Kidney (tissue), 14 donors: ENCODE measurements around the gene RBMS1. TPM values are rescaled to one million over a fixed set of nuclear protein-coding genes. Genes with fewer than 3 reads are reported as not detected.

ENCODE experiments used
- DNase-seq, 5 donors: peaks; one replicate each; pipeline ENCODE4 v3.0.0-alpha.2; 2013 to 2020
- FAIRE-seq: peaks from 2 replicates; lab custom pipeline; 2012; peaks lifted over from hg19 to GRCh38; lab: Jason Lieb, UNC
- H3K27ac ChIP-seq, 2 donors: one replicate each; pipeline ENCODE4 v1.7.0; 2013; ENCODE audit warnings: low read depth in 2 of 2, low read length in 2 of 2, inconsistent platforms in 1 of 2
- H3K27me3 ChIP-seq: one replicate; pipeline ENCODE4 v1.7.1; 2013; ENCODE audit warnings: low read length, inconsistent platforms; ENCODE audit not compliant: control insufficient read depth, insufficient read depth
- H3K36me3 ChIP-seq, 3 donors: one replicate each; pipeline versions ENCODE4 v1.7.0 to v1.7.1; 2013; ENCODE audit warnings: low read length in 3 of 3, control low read depth in 1 of 3, inconsistent platforms in 1 of 3; ENCODE audit not compliant: insufficient read depth in 3 of 3, control insufficient read depth in 2 of 3
- H3K4me1 ChIP-seq, 3 donors: one replicate each; pipeline versions ENCODE4 v1.7.0 to v1.7.1; 2013; ENCODE audit warnings: low read length in 3 of 3, inconsistent platforms in 1 of 3, low read depth in 1 of 3; ENCODE audit not compliant: control insufficient read depth in 2 of 3, insufficient read depth in 2 of 3
- H3K4me3 ChIP-seq, 3 donors: one replicate each; pipeline versions ENCODE4 v1.7.0 to v1.8.1; 2013; ENCODE audit warnings: low read length in 3 of 3, control low read depth in 1 of 3, inconsistent platforms in 1 of 3
- H3K9ac ChIP-seq, 3 donors: one replicate each; pipeline versions ENCODE4 v1.7.0 to v1.7.1; 2013; ENCODE audit warnings: low read length in 3 of 3, control low read depth in 1 of 3, inconsistent platforms in 1 of 3
- H3K9me3 ChIP-seq, 3 donors: one replicate each; pipeline versions ENCODE4 v1.7.0 to v1.7.1; 2013; ENCODE audit warnings: low read length in 3 of 3, control low read depth in 1 of 3, inconsistent platforms in 1 of 3; ENCODE audit not compliant: control insufficient read depth in 2 of 3, insufficient read depth in 1 of 3
- intact Hi-C: fragments of 100-400 bp; cut with DNase I; formaldehyde crosslinking; loops from one replicate; pipeline ENCODE4 v1.11.1; 2022
- polyA plus RNA-seq: library from polyadenylated mRNA; stranded (reverse); fragments of 350-450 nt; fragmentation: Illumina TruSeq; extraction: RNeasy Lipid Tissue Mini Kit (QIAGEN cat#74804); gene quantifications from one replicate; pipeline ENCODE4 v1.2.3, GENCODE V29; 2014; ENCODE audit warnings: low read depth, low replicate concordance; ENCODE audit not compliant: insufficient read depth
- total RNA-seq: library from RNA; stranded (reverse); fragmentation: NEBNext Ultra II Directional; extraction: Animal tissue kit (Norgen Biotek cat#: 25700); gene quantifications from one replicate; pipeline ENCODE4 v1.2.1, GENCODE V29; 2021
- TF ChIP-seq, protein P1 (sequence below): IDR thresholded peaks from 3 replicates; pipeline ENCODE4 v1.5.1; 2012; ENCODE audit warnings: mild to moderate bottlenecking, moderate library complexity, borderline replicate concordance; ENCODE audit not compliant: insufficient read depth; ENCODE audit errors: extremely low read depth
- donor health status: control.
- donor health status: control.
- donor health status: control.
- donor health status: control.
- donor health status: control.
- donor health status: DM: yes; HTN: yes; CAD: no.
- donor health status: Normal renal cell carcinoma (clear cell type).

Gene RBMS1
- total and polyA plus RNA-seq, 2 donors from 2014 or later = 25.6 to 94.8 TPM

DNA sequence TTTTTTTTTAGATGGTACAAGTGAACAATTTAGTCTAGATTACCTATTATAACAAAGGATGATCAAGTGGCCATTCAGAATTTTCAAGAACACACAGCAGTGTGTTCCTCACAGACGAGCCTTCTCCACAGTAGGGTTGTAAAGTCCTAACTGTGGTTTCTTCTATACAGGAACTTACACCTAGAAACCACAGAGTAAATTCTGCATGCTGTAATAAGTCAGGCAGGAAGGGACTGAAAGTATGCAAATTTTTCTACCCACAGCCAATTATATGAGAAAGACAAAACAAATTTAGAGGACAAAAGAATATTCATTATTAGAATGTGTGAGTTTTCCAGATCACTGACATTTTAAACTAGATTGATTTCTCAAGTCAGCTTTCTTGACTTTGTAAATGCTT, 99.5 kb downstream of the RBMS1 start:
- no peaks in the 10 kb centered on the region for H3K9me3 ChIP-seq
- H3K36me3 ChIP-seq = no peaks in the 10 kb centered on the region
- TF ChIP-seq, protein P1, sequence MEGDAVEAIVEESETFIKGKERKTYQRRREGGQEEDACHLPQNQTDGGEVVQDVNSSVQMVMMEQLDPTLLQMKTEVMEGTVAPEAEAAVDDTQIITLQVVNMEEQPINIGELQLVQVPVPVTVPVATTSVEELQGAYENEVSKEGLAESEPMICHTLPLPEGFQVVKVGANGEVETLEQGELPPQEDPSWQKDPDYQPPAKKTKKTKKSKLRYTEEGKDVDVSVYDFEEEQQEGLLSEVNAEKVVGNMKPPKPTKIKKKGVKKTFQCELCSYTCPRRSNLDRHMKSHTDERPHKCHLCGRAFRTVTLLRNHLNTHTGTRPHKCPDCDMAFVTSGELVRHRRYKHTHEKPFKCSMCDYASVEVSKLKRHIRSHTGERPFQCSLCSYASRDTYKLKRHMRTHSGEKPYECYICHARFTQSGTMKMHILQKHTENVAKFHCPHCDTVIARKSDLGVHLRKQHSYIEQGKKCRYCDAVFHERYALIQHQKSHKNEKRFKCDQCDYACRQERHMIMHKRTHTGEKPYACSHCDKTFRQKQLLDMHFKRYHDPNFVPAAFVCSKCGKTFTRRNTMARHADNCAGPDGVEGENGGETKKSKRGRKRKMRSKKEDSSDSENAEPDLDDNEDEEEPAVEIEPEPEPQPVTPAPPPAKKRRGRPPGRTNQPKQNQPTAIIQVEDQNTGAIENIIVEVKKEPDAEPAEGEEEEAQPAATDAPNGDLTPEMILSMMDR = no peak
- FAIRE-seq (no peak), DNase-seq (no peak)
- H3K9ac ChIP-seq = no peak overlapping the region
- H3K27ac ChIP-seq = no peak overlapping the region
- H3K27me3 ChIP-seq = no peaks in the 10 kb centered on the region
- intact Hi-C loops = no loop called here
- no peaks in the 10 kb centered on the region for H3K4me1 ChIP-seq
- no peak overlapping the region for H3K4me3 ChIP-seq

DNA sequence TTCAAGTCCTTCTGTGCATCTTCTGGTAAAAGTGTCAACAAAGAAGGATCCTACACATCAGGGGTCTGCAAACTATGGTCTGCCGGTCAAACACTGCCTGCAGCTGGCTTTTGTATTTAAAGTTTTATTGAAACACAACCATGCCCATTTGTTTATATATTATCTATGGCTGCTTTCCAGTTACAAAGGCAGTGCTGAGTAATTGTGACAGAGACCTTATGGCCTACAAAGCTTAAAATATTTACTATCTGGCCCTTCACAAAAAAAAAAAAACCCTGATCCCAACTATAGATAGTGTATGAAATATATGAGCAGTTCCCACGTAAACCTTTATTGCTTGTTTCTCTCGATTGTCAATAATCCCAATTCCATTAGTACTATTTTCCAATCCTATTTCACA, 101.4 kb downstream of the RBMS1 start:
- Histone ChIP-seq H3K27me3 (no peaks in the 10 kb centered on the region), H3K9ac (no peak overlapping the region), H3K4me1 (peaks cover 4 to 15% (median 14%) of the 10 kb centered on the region in 3 donors), H3K9me3 (no peaks in the 10 kb centered on the region), H3K4me3 (no peak overlapping the region), H3K27ac (no peak overlapping the region), H3K36me3 (no peaks in the 10 kb centered on the region)
- intact Hi-C loops = no loop called here
- no peak for DNase-seq
- FAIRE-seq = no peak
- TF ChIP-seq, protein P1 = no peak

DNA sequence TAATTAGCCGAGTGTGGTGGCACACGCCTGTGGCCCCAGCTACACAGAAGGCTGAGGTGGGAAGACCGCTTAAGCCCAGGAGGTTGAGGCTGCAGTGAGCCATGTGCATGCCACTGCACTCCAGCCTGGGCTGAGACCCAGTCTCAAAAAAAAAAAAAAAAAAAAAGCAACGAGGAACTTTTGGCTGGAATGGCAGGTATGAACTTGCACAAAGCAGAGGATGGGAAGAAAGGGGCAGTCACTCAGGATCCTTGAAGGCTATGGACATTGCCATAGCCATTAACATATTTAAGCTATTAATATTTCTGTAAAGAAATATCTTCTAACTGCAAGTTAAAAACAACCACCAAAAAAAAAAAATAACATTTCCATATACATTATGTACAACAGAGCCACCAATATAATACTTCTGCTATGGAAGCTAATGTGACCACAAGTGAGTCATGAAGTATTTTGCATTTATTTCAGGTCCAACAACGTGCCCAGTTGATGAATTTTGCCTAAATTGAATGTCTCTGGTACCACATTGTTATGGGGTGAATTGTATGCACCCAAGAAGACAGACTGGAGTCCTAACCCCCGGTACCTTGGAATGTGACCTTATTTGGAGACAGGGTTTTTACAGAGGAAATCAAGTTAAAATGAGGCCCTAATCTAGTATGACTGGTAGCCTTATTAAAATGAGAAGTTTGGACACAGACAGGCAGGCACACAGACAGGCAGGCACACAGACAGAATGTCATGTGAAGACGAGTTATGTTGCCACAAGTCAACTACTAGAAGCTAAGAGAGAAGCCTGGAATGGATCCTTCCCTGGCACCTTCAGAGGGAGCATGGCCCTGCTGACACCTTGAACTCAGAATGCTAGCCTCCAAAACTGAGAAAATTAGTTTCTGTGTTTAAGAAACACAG, 102.8 kb downstream of the RBMS1 start:
- Histone ChIP-seq H3K27me3 (no peaks in the 10 kb centered on the region), H3K4me3 (no peak overlapping the region), H3K9me3 (no peaks in the 10 kb centered on the region), H3K4me1 (peaks cover 4 to 18% (median 16%) of the 10 kb centered on the region in 3 donors), H3K9ac (no peak overlapping the region), H3K36me3 (no peaks in the 10 kb centered on the region), H3K27ac (no peak overlapping the region)
- intact Hi-C loops = no loop called here
- FAIRE-seq (no peak), DNase-seq (no peak)
- TF ChIP-seq, protein P1 = no peak
